ENCODE data around the gene NCMAP.

Gene NCMAP

DNA sequence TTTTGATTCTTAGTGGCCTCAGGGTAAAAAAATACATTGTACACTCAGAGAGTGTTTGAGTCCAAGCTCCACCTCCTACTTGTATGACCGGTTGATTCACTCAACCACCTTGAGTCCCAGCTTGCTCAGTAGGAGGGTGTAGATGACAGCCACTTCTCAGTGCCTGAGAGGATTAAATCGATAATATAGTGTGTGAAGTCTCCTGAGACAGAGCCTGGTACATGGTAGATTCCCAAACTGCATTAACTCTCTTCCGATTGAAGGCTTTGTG lies 38.4 kb downstream of the NCMAP start:
- no peak overlapping the region for H3K4me3 ChIP-seq (ENCODE audit: control insufficient read depth, low read depth, low read length)
- no peak for DNase-seq (ENCODE audit: low read depth)
- TF ChIP-seq, protein P1, sequence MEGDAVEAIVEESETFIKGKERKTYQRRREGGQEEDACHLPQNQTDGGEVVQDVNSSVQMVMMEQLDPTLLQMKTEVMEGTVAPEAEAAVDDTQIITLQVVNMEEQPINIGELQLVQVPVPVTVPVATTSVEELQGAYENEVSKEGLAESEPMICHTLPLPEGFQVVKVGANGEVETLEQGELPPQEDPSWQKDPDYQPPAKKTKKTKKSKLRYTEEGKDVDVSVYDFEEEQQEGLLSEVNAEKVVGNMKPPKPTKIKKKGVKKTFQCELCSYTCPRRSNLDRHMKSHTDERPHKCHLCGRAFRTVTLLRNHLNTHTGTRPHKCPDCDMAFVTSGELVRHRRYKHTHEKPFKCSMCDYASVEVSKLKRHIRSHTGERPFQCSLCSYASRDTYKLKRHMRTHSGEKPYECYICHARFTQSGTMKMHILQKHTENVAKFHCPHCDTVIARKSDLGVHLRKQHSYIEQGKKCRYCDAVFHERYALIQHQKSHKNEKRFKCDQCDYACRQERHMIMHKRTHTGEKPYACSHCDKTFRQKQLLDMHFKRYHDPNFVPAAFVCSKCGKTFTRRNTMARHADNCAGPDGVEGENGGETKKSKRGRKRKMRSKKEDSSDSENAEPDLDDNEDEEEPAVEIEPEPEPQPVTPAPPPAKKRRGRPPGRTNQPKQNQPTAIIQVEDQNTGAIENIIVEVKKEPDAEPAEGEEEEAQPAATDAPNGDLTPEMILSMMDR (conservative IDR thresholded peaks at IDR 0.05; ENCODE audit: control insufficient read depth, insufficient read depth, low read depth, low read length) = no peak

DNA sequence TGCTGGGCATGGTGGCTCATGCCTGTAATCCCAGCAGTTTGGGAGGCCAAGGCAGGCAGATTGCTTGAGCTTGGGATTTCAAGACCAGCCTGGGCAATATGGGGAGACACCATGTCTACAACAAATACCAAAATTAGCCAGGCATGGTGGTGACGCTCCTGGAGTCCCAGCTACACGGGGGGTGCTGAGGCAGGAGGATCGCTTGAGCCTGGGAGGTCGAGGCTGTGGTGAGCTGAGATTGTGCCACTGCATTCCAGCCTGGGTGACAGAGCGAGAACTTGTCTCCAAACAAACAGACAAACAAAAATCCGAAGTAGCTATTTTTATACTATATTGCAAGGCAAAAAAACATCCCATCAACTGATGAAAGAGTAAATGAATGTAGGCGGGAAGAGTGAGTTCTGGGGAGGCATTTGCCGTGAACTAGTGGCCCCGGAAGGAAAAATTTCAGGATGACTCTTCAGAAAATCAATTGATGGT lies 40.6 kb downstream of the NCMAP start:
- H3K4me3 ChIP-seq (ENCODE audit: control insufficient read depth, low read depth, low read length) = no peak overlapping the region
- TF ChIP-seq, protein P1 (conservative IDR thresholded peaks at IDR 0.05; ENCODE audit: control insufficient read depth, insufficient read depth, low read depth, low read length) = no peak
- DNase-seq (ENCODE audit: low read depth) = no peak

DNA sequence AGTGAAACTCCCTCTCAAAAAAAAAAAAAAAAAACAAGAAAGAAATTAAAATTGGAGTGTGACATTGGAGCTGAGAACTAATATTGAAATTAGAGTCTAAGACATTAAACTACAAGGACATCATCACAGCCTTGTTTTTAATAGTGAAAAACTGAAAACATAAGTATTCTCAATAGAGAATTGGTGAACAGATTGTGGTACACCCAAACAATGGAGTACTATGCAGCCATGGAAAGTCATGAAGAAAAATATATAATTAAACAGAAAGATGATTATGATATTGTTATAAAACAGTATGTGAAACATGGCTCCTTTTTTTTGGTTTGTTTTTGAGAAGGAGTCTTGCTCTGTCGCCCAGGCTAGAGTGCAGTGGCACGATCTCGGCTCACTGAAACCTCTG lies 43.4 kb downstream of the NCMAP start:
- no peak for DNase-seq (ENCODE audit: low read depth)
- H3K4me3 ChIP-seq (ENCODE audit: control insufficient read depth, low read depth, low read length) = no peak overlapping the region
- TF ChIP-seq, protein P1 (conservative IDR thresholded peaks at IDR 0.05; ENCODE audit: control insufficient read depth, insufficient read depth, low read depth, low read length) = no peak

DNA sequence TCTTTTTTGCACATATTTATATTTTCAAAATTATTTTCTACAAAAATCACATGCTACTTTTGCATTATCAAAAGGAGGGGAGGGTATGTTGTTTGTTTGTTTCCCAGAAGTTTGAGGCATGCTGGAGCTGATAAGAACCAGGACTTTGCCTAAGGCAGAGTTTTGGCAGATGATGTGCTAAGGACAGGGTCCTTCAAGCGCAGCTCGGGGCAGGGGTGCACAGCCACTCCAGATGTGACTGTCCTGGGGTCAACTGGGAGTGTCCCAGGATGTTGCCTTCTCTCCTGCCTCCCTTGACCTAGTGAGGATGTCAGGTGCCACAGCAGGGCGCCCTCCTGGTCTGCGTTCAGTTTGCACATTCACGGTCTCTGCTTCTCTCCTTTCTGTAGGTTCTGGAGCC lies 44.7 kb downstream of the NCMAP start:
- DNase-seq (ENCODE audit: low read depth) = no peak
- H3K4me3 ChIP-seq (ENCODE audit: control insufficient read depth, low read depth, low read length) = no peak overlapping the region
- TF ChIP-seq, protein P1 (conservative IDR thresholded peaks at IDR 0.05; ENCODE audit: control insufficient read depth, insufficient read depth, low read depth, low read length) = no peak

DNA sequence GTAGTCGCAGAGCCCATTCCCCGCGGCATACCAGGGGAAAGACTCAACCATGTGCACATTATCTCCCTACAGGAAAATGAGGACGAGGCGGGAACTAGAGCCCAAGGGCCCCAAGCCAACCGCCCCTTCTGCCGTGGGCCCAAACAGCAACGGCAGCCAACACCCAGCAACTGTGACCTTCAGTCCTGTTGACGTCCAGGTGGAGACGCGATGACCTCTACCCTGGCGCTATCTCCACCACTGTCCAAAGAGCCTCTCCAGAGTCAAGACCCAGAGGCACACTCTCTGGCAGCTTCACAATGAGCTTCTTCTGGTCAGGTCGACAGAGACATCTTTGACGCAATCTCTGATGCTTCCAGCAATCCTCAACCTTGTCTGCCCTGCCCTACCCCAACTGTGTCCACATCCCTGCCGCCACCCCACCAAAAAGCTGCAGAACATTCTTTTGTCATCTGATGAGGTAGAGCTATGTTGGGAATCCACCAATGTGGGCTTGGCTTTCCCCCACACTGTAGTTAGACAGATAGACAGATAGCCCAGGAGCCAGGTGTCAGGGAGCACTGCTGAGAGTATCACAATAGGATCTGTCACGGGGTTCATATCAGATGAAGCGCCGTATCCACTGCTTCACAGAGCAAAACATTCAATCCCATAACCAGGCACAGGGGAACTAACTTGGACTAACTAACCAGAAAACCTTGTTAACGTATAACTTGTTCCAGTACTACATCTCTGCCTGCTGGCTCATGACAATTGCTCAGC lies 49.8 kb downstream of the NCMAP start:
- TF ChIP-seq, protein P1 (conservative IDR thresholded peaks at IDR 0.05; ENCODE audit: control insufficient read depth, insufficient read depth, low read depth, low read length) = no peak
- no peak overlapping the region for H3K4me3 ChIP-seq (ENCODE audit: control insufficient read depth, low read depth, low read length)
- DNase-seq (ENCODE audit: low read depth) = no peak

DNA sequence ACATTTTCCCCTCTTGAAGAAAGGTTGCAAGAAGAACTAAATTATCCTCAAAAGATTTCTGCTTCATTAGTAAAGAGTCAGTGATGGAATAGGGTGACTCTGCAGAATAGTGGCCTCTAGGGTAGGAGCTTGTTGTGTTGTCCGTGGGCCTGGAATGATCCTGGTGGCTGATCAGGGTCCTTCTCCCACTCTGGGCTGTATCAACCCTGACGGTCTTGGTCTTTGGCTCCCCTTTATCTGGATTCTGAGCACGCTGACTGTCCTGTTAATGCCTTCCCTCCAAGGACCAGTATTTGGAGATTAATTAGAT lies 50.4 kb downstream of the NCMAP start:
- TF ChIP-seq, protein P1 (conservative IDR thresholded peaks at IDR 0.05; ENCODE audit: control insufficient read depth, insufficient read depth, low read depth, low read length) = no peak
- no peak overlapping the region for H3K4me3 ChIP-seq (ENCODE audit: control insufficient read depth, low read depth, low read length)
- DNase-seq (ENCODE audit: low read depth) = no peak

DNA sequence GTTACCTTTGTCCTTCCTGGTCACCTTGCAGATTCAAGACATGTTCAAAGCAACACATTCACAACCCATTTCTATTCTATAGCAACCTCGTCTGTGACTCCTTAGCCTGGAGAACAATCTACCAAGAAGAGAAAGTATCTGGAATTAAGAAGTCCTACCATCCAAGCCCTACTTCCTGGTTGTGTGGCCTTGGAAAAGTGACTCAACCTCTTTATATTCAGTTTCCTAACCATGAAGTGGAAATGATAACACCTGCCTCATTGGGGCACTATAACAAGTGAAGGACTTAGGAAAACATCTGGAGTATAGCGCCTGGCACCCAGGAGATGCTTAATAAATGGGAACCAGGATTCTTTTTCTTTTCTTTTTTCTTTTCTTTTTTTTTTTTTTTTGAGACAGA lies 50.7 kb downstream of the NCMAP start:
- TF ChIP-seq, protein P1 (conservative IDR thresholded peaks at IDR 0.05; ENCODE audit: control insufficient read depth, insufficient read depth, low read depth, low read length) = no peak
- DNase-seq (ENCODE audit: low read depth) = no peak
- no peak overlapping the region for H3K4me3 ChIP-seq (ENCODE audit: control insufficient read depth, low read depth, low read length)

Data from fibroblast of mammary gland (primary cell).